ENCODE measurements around the gene GEN1.

GRCh38 chr2:17781482-17781881, 27.5 kb downstream of the GEN1 start:
- TF ChIP-seq, protein P1, sequence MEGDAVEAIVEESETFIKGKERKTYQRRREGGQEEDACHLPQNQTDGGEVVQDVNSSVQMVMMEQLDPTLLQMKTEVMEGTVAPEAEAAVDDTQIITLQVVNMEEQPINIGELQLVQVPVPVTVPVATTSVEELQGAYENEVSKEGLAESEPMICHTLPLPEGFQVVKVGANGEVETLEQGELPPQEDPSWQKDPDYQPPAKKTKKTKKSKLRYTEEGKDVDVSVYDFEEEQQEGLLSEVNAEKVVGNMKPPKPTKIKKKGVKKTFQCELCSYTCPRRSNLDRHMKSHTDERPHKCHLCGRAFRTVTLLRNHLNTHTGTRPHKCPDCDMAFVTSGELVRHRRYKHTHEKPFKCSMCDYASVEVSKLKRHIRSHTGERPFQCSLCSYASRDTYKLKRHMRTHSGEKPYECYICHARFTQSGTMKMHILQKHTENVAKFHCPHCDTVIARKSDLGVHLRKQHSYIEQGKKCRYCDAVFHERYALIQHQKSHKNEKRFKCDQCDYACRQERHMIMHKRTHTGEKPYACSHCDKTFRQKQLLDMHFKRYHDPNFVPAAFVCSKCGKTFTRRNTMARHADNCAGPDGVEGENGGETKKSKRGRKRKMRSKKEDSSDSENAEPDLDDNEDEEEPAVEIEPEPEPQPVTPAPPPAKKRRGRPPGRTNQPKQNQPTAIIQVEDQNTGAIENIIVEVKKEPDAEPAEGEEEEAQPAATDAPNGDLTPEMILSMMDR (IDR thresholded peaks at IDR 0.05; ENCODE audit: poor library complexity, severe bottlenecking): no peak
- TF ChIP-seq POLR2AphosphoS5 (IDR thresholded peaks at IDR 0.05) (no peak), MXI1 (conservative IDR thresholded peaks at IDR 0.05; ENCODE audit: poor library complexity, severe bottlenecking) (no peak), RAD21 (conservative IDR thresholded peaks at IDR 0.05) (no peak), EP300 (conservative IDR thresholded peaks at IDR 0.05; ENCODE audit: poor library complexity, severe bottlenecking) (no peak), EZH2 (IDR thresholded peaks at IDR 0.05; ENCODE audit: borderline replicate concordance, insufficient read depth, low read length, poor library complexity, severe bottlenecking) (no peak), SMC3 (conservative IDR thresholded peaks at IDR 0.05; ENCODE audit: poor library complexity) (no peak)
- TF ChIP-seq, protein P2, sequence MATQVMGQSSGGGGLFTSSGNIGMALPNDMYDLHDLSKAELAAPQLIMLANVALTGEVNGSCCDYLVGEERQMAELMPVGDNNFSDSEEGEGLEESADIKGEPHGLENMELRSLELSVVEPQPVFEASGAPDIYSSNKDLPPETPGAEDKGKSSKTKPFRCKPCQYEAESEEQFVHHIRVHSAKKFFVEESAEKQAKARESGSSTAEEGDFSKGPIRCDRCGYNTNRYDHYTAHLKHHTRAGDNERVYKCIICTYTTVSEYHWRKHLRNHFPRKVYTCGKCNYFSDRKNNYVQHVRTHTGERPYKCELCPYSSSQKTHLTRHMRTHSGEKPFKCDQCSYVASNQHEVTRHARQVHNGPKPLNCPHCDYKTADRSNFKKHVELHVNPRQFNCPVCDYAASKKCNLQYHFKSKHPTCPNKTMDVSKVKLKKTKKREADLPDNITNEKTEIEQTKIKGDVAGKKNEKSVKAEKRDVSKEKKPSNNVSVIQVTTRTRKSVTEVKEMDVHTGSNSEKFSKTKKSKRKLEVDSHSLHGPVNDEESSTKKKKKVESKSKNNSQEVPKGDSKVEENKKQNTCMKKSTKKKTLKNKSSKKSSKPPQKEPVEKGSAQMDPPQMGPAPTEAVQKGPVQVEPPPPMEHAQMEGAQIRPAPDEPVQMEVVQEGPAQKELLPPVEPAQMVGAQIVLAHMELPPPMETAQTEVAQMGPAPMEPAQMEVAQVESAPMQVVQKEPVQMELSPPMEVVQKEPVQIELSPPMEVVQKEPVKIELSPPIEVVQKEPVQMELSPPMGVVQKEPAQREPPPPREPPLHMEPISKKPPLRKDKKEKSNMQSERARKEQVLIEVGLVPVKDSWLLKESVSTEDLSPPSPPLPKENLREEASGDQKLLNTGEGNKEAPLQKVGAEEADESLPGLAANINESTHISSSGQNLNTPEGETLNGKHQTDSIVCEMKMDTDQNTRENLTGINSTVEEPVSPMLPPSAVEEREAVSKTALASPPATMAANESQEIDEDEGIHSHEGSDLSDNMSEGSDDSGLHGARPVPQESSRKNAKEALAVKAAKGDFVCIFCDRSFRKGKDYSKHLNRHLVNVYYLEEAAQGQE (IDR thresholded peaks at IDR 0.05; ENCODE audit: borderline replicate concordance): no peak

Data from neural cell (in vitro differentiated cells).